GM23338 (cell line): ENCODE measurements around the gene OSCAR. TPM values are rescaled to one million over a fixed set of nuclear protein-coding genes. Genes with fewer than 3 reads are reported as not detected.

Source experiments
- polyA plus RNA-seq: library from polyadenylated mRNA; unstranded; fragments of >200 nt; fragmentation: Nextera tagmentation; extraction: Ambion mirVana; gene quantifications from 2 replicates; pipeline ENCODE4 v1.2.1, GENCODE V29; 2016
- total RNA-seq: library from RNA; depleted of rRNA; stranded (reverse); fragments of >200 nt; shearing (Covaris generic); gene quantifications from 2 replicates; pipeline ENCODE4 v1.2.3, GENCODE V29; 2014; rRNA removed

The OSCAR gene
- total and polyA plus RNA-seq, 2 experiments from 2014 or later, result 0.31 to 1.6 TPM

Other genes with a start within 250 kb of the OSCAR start
- gene MYADM, start 232.9 kb downstream of the OSCAR start, total RNA-seq, result 40.5 and 57.1 TPM in 2 replicates
- gene MYADM, start 232.9 kb downstream of the OSCAR start, polyA plus RNA-seq, result 43.6 and 49.9 TPM in 2 replicates
- gene PRKCG, start 218.6 kb downstream of the OSCAR start, total RNA-seq, result 11.1 and 15.9 TPM in 2 replicates
- 14.9 and 15.4 TPM in 2 replicates for gene PRKCG, start 218.6 kb downstream of the OSCAR start, polyA plus RNA-seq
- gene CACNG7, start 191.5 kb downstream of the OSCAR start, total RNA-seq, result 15.6 and 17.9 TPM in 2 replicates
- 9.4 and 9.8 TPM in 2 replicates for gene CACNG7, start 191.5 kb downstream of the OSCAR start, polyA plus RNA-seq
- 3.1 and 3.9 TPM in 2 replicates for gene CACNG8, start 137.9 kb downstream of the OSCAR start, total RNA-seq
- gene CACNG8, start 137.9 kb downstream of the OSCAR start, polyA plus RNA-seq, result 2.2 TPM in 2 replicates
- gene CACNG6, start 109.2 kb downstream of the OSCAR start, total RNA-seq, result 0.23 and 0.38 TPM in 2 replicates
- 1.5 and 1.8 TPM in 2 replicates for gene CACNG6, start 109.2 kb downstream of the OSCAR start, polyA plus RNA-seq
- gene VSTM1, start 36.9 kb downstream of the OSCAR start, total RNA-seq, result not detected in 2 replicates
- not detected in 2 replicates for gene VSTM1, start 36.9 kb downstream of the OSCAR start, polyA plus RNA-seq
- not detected in 2 replicates for gene TARM1, start 19.4 kb downstream of the OSCAR start, total RNA-seq
- gene TARM1, start 19.4 kb downstream of the OSCAR start, polyA plus RNA-seq, result not detected in 2 replicates
- gene NDUFA3, start 2.1 kb upstream of the OSCAR start, total RNA-seq, result 27.6 and 28.4 TPM in 2 replicates
- gene NDUFA3, start 2.1 kb upstream of the OSCAR start, polyA plus RNA-seq, result 691 and 851 TPM in 2 replicates
- gene TFPT, start 14.9 kb upstream of the OSCAR start, total RNA-seq, result 12.0 and 16.2 TPM in 2 replicates
- 18.3 and 18.9 TPM in 2 replicates for gene TFPT, start 14.9 kb upstream of the OSCAR start, polyA plus RNA-seq
- 79.3 and 83.3 TPM in 2 replicates for gene PRPF31, start 15.0 kb upstream of the OSCAR start, total RNA-seq
- 86.3 and 94.2 TPM in 2 replicates for gene PRPF31, start 15.0 kb upstream of the OSCAR start, polyA plus RNA-seq
- 47.0 and 61.2 TPM in 2 replicates for gene CNOT3, start 37.0 kb upstream of the OSCAR start, total RNA-seq
- gene CNOT3, start 37.0 kb upstream of the OSCAR start, polyA plus RNA-seq, result 36.4 and 39.7 TPM in 2 replicates
- 4.7 TPM in 2 replicates for gene LENG1, start 58.9 kb upstream of the OSCAR start, total RNA-seq
- gene LENG1, start 58.9 kb upstream of the OSCAR start, polyA plus RNA-seq, result 17.2 and 19.3 TPM in 2 replicates
- gene TMC4, start 72.4 kb upstream of the OSCAR start, total RNA-seq, result 0.58 and 2.3 TPM in 2 replicates
- gene TMC4, start 72.4 kb upstream of the OSCAR start, polyA plus RNA-seq, result 7.8 and 8.2 TPM in 2 replicates
- gene MBOAT7, start 88.8 kb upstream of the OSCAR start, total RNA-seq, result 140 and 184 TPM in 2 replicates
- gene MBOAT7, start 88.8 kb upstream of the OSCAR start, polyA plus RNA-seq, result 73.5 and 77.8 TPM in 2 replicates
- 51.2 and 53.4 TPM in 2 replicates for gene TSEN34, start 90.5 kb upstream of the OSCAR start, total RNA-seq
- 33.0 and 36.6 TPM in 2 replicates for gene TSEN34, start 90.5 kb upstream of the OSCAR start, polyA plus RNA-seq
- 1,754 and 2,101 TPM in 2 replicates for gene RPS9, start 100.1 kb upstream of the OSCAR start, total RNA-seq
- gene RPS9, start 100.1 kb upstream of the OSCAR start, polyA plus RNA-seq, result 1,060 and 1,149 TPM in 2 replicates
- gene LILRB3, start 122.2 kb upstream of the OSCAR start, total RNA-seq, result not detected in 2 replicates
- gene LILRB3, start 122.2 kb upstream of the OSCAR start, polyA plus RNA-seq, result not detected in 2 replicates
- not detected in 2 replicates for gene LILRA6, start 142.0 kb upstream of the OSCAR start, total RNA-seq
- not detected in 2 replicates for gene LILRA6, start 142.0 kb upstream of the OSCAR start, polyA plus RNA-seq
- not detected in 2 replicates for gene LILRB5, start 156.5 kb upstream of the OSCAR start, total RNA-seq
- not detected in 2 replicates for gene LILRB5, start 156.5 kb upstream of the OSCAR start, polyA plus RNA-seq
- not detected in 2 replicates for gene LILRB2, start 180.3 kb upstream of the OSCAR start, total RNA-seq
- gene LILRB2, start 180.3 kb upstream of the OSCAR start, polyA plus RNA-seq, result not detected in 2 replicates
- not detected in 2 replicates for gene LILRA5, start 212.4 kb upstream of the OSCAR start, total RNA-seq
- not detected in 2 replicates for gene LILRA5, start 212.4 kb upstream of the OSCAR start, polyA plus RNA-seq
- not detected in 2 replicates for gene LILRA4, start 238.4 kb upstream of the OSCAR start, total RNA-seq
- gene LILRA4, start 238.4 kb upstream of the OSCAR start, polyA plus RNA-seq, result not detected in 2 replicates